Uterus (tissue), 4 donors: Measurements from ENCODE around the gene SMAD3. TPM values are rescaled to one million over a fixed set of nuclear protein-coding genes. Genes with fewer than 3 reads are reported as not detected.

Experiments
- DNase-seq, 2 donors: peaks; one replicate each; pipeline ENCODE4 v3.0.0-alpha.2; 2019 to 2020
- H3K27ac ChIP-seq, 2 donors: fragments of 200-600 bp; sonication (generic); 1 replicate in 1 of 2; 2 replicates in 1 of 2; pipeline ENCODE4 v1.5.1; 2016 to 2018
- H3K27me3 ChIP-seq, 2 donors: fragments of 200-600 bp; sonication (generic); one replicate each; pipeline ENCODE4 v1.5.1; 2018 to 2019; ENCODE audit warnings: control low read depth in 1 of 2
- H3K36me3 ChIP-seq, 2 donors: fragments of 200-600 bp; sonication (generic); one replicate each; pipeline ENCODE4 v1.5.1; 2019; ENCODE audit warnings: control low read depth in 1 of 2
- H3K4me1 ChIP-seq, 2 donors: fragments of 200-600 bp; sonication (generic); one replicate each; pipeline ENCODE4 v1.5.1; 2018 to 2019; ENCODE audit warnings: control low read depth in 1 of 2
- H3K4me3 ChIP-seq, 2 donors: fragments of 200-600 bp; sonication (generic); 1 replicate in 1 of 2; 2 replicates in 1 of 2; pipeline ENCODE4 v1.5.1; 2018 to 2019; ENCODE audit warnings: mild to moderate bottlenecking in 1 of 2
- H3K9me3 ChIP-seq, 2 donors: fragments of 200-600 bp; sonication (generic); one replicate each; pipeline ENCODE4 v1.5.1; 2019; ENCODE audit warnings: control low read depth in 1 of 2
- CTCF ChIP-seq, 4 experiments: fragments of 200-600 bp in 2 of 4; fragments of 450-650 bp in 2 of 4; sonication (generic) in 2 of 4; IDR thresholded peaks; one replicate each; pipeline ENCODE4 v1.5.1; 2016 to 2019; ENCODE audit warnings: antibody characterized with exemption in 4 of 4, mild to moderate bottlenecking in 2 of 4, moderate library complexity in 1 of 4
- POLR2A ChIP-seq, 2 donors: fragments of 450-650 bp; IDR thresholded peaks; one replicate each; pipeline ENCODE4 v1.6.1; 2016; ENCODE audit warnings: antibody characterized with exemption in 2 of 2, mild to moderate bottlenecking in 1 of 2, moderate library complexity in 1 of 2
- intact Hi-C: fragments of 100-400 bp; cut with DNase I; formaldehyde crosslinking; loops from one replicate; pipeline ENCODE4 v1.15.1; 2023; ENCODE audit warnings: low total_unique reads
- total RNA-seq, 4 donors: library from RNA; depleted of rRNA in 3 of 4; stranded (reverse); fragments of >200 nt in 3 of 4; gene quantifications; one replicate each; pipeline versions ENCODE4 v1.1.0 to v1.2.4, GENCODE V29; 2014 to 2023
- donor health status: DM: yes; HTN: yes; CAD: no.

SMAD3 gene
- total RNA-seq, 4 donors from 2014 or later: 14.3 to 66.9 (median 32.3) TPM

DNA sequence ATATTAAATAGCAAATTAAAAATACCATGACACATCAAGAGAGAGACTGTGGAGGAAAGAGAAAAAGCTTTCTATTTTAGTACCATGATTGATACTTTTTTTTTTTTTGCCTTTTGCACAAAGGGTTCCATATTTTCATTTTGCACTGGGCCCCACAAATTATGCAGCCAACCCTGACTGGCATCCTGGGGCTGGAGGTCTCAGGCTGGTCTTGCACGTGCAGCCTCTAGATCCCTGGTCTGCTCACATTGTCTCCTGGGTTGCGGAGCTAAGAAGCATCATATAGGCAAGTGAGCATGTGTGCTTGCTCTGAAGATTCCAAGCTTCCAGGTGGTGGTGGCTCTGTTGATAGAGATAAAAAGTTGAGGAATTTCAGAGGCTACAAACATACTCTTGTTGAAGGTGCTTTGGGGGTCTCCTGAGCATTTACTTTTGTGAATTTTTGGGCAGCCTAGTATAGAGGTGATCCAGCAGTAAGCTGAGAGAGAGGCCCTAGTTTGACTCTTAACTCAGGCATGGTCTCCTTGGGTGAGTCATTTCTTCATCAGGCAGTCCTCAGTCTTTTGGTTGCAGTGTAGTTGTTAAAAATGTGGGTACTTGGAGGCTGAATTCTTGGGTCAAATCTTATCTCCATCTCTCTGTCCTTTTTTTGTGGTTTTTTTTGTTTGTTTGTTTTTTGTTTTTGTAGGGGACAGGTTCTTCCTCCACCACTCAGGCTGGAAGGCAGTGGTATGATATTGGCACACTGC is 31.3 kb downstream of the SMAD3 start:
- H3K4me3 ChIP-seq: no peak overlapping the region
- intact Hi-C loops: no loop called here
- no peak for TF ChIP-seq CTCF (IDR thresholded peaks at IDR 0.05)
- TF ChIP-seq POLR2A (IDR thresholded peaks at IDR 0.05): no peak
- H3K4me1 ChIP-seq: peaks cover 0 to 11% of the 10 kb centered on the region in 2 donors
- H3K27me3 ChIP-seq: no peaks in the 10 kb centered on the region
- H3K36me3 ChIP-seq: no peaks in the 10 kb centered on the region
- no peaks in the 10 kb centered on the region for H3K9me3 ChIP-seq
- H3K27ac ChIP-seq: no peak overlapping the region
- no peak for DNase-seq

GRCh38 chr15:67097424-67097823 is 32.0 kb downstream of the SMAD3 start:
- H3K4me1 ChIP-seq: peaks cover 0 to 8% of the 10 kb centered on the region in 2 donors

GRCh38 chr15:67097930-67098740 is 32.7 kb downstream of the SMAD3 start:
- Histone ChIP-seq H3K27ac (peak overlapping the region; percentile 65 to 70), H3K36me3 (no peaks in the 10 kb centered on the region), H3K4me1 (peaks cover 0 to 5% of the 10 kb centered on the region in 2 donors), H3K4me3 (no peak overlapping the region), H3K27me3 (no peaks in the 10 kb centered on the region), H3K9me3 (no peaks in the 10 kb centered on the region)
- intact Hi-C loops: no loop called here
- peak in 1 of 2 donors; percentile 56 for DNase-seq
- TF ChIP-seq CTCF (IDR thresholded peaks at IDR 0.05) (no peak), POLR2A (IDR thresholded peaks at IDR 0.05) (no peak)

More at GRCh38 chr15:67097424-67097823, 32.0 kb downstream of the SMAD3 start:
- Histone ChIP-seq H3K27ac (peak overlapping the region; percentile 65 to 70), H3K4me3 (no peak overlapping the region), H3K9me3 (no peaks in the 10 kb centered on the region), H3K27me3 (no peaks in the 10 kb centered on the region), H3K36me3 (no peaks in the 10 kb centered on the region)
- TF ChIP-seq CTCF (IDR thresholded peaks at IDR 0.05) (no peak), POLR2A (IDR thresholded peaks at IDR 0.05) (no peak)
- intact Hi-C loops: no loop called here
- DNase-seq: no peak

GRCh38 chr15:67098768-67099282 is 33.4 kb downstream of the SMAD3 start:
- H3K4me1 ChIP-seq: peaks cover 0 to 5% of the 10 kb centered on the region in 2 donors
- no peak overlapping the region for H3K4me3 ChIP-seq
- H3K27ac ChIP-seq: peak overlapping the region; percentile 65 to 70
- H3K27me3 ChIP-seq: no peaks in the 10 kb centered on the region
- H3K9me3 ChIP-seq: no peaks in the 10 kb centered on the region
- no peaks in the 10 kb centered on the region for H3K36me3 ChIP-seq
- intact Hi-C loops: no loop called here
- no peak for TF ChIP-seq POLR2A (IDR thresholded peaks at IDR 0.05)
- no peak for DNase-seq

- Histone ChIP-seq H3K4me1 (peaks cover 7 to 15% of the 10 kb centered on the region in 2 donors), H3K9me3 (no peaks in the 10 kb centered on the region), H3K36me3 (no peaks in the 10 kb centered on the region), H3K4me3 (no peak overlapping the region), H3K27me3 (no peaks in the 10 kb centered on the region), H3K27ac (no peak overlapping the region)
- TF ChIP-seq CTCF (IDR thresholded peaks at IDR 0.05) (no peak), POLR2A (IDR thresholded peaks at IDR 0.05) (no peak)
- intact Hi-C loops: no loop called here
- no peak for DNase-seq
Observed at GRCh38 chr15:67100124-67100791, 34.9 kb downstream of the SMAD3 start.
